ENCODE results near the gene GGPS1.
"Not testable (repeated sequence)": the region's sequence is repeated elsewhere in the genome, so short reads cannot be mapped to it uniquely, and the experiment has no call there.

- not testable (repeated sequence) for TF ChIP-seq CTCF (optimal IDR thresholded peaks at IDR 0.05 in 1 of 3, IDR thresholded peaks at IDR 0.05 in 1 of 3, conservative IDR thresholded peaks at IDR 0.05 in 1 of 3; ENCODE audit: extremely low read depth in 1 of 3, insufficient read depth in 2 of 3, low read length in 3 of 3); EZH2 (IDR thresholded peaks at IDR 0.05; ENCODE audit: low read length)
These were observed 44.7 kb upstream of the GGPS1 start for GRCh38 chr1:235283636-235284035.
